IPS DF 19.7 (cell line): ENCODE measurements around the gene TRAF3IP1.
"Not testable (repeated sequence)": the region's sequence is repeated elsewhere in the genome, so short reads cannot be mapped to it uniquely, and the experiment has no call there.

ENCODE experiments used
- DNase-seq: peaks from one replicate; pipeline ENCODE4 v3.0.0-alpha.2; 2013; ENCODE audit warnings: low read depth, low spot score

TRAF3IP1 gene

DNA sequence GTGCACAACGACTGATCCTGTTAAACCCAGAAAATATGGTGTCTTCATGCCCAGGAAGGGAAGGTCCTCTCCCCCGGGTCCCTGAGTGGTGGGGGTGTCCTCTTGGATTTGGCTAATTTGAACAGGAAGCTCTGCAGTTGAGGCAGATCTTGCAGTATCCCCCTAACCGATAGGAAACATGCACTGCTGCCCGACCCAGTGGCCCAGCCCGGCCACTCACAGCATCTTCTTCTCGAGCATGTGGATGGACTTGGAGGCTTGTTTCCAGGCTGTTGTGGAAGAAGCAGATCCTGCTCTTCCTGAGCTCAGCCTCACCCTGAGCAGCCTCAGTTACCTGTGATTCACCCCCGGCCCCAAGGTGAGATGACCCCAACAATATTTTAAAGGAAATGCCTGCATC is 60.0 kb downstream of the TRAF3IP1 start:
- no peak for DNase-seq

DNA sequence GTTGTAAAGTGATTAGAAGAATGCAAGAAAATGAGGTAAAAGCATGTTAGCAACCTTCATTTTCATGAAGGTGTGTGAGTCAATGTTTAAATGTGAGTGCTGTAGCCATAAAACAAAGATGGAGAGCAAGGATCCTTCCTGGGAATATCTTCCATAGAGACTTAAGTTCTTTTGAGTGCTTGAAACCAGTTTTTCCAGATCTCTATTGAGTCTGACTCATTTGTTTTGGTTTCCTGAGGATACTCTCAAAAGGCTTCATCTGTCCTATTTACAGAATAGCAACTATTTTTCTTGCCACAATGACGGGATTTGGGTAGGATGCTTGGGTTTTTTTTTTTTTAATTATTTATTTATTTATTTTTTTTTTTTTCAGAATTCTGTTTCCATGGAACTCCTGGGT is 60.5 kb downstream of the TRAF3IP1 start:
- DNase-seq, result no peak

DNA sequence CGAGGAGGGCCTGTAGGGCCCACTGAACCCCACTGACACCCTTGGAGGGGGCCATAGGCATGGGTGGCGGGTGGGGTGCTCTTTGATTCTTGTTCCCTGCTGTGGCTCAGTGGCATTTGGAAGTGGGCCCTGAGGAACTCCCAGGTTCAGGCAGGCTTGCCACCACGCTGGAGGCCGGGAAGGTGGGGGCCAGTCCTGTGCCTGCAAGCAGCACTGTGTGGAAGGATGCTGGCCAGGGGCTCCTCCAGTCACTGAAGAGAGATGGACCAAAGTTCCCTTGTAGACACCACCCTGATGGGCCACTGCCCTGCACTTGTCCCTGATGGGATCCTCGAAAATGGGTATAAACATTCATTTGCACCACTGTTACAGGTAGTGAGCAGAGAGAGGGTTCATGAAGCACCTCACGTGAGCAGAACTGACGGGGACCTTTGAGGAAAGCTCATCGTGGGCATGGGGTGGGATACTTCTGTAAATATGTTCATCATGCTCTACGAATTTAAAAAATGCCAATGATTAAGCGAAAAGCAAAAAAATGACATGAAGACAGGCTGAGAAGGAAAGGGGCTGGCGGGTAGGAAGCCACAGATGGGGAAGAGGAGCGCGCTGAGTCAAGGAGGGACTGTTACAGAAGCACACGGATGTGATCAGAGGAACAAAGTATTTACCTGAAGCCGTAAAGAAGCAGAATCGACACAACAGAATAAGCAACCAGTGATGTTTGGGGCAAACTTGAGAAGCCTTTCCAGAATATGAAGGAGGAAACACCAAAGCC is 61.2 kb downstream of the TRAF3IP1 start:
- DNase-seq, result no peak

DNA sequence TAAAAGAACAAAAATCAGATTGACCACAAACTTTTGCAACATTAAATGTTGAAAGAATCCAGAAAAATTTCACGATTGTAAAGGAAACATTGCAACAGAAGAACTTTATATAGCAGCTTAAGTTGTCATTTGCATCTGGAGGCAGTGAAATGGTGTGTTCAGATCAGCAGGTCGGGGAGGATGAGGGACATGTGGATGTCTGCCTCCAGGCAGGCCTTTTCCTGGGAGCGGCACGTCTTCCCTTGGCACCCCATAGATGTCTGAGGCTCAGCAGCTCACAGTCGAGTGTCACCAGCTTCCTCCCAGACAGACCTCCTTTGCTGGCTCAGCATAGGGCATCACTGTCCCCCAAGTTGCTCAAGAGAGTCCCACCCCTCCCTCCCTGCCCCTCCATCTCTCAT is 62.1 kb downstream of the TRAF3IP1 start:
- no peak for DNase-seq

DNA sequence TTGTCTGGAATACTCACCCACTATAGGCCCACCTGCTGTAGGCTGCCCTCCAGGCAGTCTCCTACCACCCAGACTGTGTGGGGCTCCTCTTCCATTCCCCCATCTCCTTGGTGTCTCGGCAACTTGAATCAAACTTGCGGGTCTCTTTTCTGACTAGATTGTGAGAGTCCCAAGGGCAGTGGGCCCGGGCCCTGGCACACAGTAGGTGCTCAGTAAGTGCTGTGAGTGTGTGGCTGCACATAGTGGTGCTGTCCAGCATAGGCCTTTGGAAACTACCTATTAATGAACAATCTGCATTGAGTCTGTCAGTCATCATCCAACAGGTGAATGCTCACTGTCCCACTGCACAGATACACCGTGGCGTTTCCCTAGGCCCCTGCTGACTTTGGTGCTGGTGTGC is 62.8 kb downstream of the TRAF3IP1 start:
- no peak for DNase-seq

DNA sequence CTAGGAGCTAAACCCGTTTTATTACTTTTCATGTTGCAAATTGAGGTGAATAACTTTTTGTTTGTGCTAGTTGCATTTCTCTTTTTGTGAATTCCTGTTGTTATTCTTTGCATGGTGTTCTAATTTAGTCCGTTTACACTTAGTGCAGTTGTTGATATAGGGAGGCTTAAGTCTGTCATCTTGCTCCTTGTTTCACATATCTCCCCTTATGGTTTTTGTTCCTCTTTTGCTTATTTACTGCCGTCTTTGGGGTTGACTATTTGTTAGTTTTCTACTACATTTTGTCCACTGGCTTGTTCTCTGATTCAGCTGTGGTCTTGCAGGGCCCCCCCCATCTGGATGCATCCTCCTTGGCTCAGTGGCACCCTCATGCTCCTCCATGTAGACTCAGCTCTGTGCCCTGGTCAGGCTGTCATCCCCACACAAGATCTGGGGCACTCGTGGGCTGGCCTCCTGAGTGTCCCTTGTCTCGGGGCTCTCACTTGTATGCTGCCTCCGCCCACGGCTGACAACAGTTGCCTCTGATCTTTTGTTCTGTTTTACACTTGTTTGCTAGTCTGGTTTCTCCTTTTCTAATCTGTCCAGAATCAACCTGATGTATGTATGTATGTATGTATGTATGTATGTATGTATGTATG is 63.5 kb downstream of the TRAF3IP1 start:
- no peak for DNase-seq

DNA sequence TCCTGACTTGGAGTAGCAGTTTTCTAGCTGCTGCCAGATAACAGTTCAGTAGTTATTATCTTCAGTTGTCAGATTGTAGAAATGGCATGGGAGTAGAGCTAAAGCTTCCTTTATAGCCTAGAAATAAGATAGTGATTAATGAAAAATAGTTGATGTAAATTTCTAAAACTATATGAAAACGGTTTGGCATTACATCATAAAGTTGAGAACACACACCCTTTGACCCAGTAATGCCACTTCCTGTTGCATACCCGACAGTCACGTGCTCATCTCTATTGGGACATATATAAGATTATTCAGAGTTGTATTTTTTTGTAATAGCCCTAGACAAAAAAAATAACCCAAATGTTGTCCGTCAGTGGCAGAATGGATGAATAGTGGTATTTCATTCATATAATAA is 67.0 kb downstream of the TRAF3IP1 start:
- no peak for DNase-seq

DNA sequence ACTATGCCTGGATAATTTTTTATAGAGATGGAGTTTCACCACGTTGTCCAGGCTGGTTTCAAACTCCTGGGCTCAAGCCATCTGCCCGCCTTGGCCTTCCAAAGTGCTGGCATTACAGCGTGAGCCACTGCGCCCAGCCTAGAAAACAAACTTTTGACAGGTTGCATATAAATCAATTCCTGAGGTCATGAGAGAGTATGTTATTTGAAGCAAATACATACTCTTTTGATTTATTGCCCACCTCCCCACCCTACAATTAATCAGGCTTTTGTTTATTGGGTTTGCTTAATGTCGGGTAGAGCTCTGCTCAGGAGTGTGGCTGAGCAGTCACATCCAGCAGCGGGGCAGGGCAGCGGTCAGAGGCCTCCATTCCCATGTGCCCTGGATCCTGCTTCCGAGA is 68.5 kb downstream of the TRAF3IP1 start:
- DNase-seq, result no peak

DNA sequence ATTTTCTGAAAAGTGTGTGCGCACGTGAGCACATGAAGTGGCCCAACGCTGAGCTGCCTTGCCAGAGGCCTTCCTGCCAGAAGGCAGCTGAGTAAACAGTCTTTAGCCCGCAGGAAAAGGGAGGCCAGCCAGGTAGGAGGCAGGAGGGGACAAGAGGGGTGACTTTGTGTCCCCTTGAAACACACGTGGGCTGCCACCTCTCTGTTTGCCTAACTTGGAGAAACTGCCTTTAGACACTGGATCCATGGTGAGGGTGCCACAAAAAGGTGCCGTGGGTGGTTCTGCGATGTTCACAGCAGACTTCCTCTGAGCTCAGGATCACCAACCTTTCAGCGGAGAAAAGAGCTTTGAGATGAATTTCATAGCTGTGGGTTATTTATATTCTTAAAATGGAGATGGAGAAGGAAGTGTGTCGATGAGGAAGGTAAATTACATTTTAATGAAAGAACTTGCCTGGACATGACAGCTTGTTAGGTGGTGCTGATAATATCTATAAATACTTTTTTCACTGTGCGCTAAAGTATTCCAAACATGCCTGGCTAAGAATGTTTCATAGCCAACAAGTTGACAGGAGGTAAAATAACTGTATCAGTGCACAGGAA is 69.8 kb downstream of the TRAF3IP1 start:
- DNase-seq, result no peak

DNA sequence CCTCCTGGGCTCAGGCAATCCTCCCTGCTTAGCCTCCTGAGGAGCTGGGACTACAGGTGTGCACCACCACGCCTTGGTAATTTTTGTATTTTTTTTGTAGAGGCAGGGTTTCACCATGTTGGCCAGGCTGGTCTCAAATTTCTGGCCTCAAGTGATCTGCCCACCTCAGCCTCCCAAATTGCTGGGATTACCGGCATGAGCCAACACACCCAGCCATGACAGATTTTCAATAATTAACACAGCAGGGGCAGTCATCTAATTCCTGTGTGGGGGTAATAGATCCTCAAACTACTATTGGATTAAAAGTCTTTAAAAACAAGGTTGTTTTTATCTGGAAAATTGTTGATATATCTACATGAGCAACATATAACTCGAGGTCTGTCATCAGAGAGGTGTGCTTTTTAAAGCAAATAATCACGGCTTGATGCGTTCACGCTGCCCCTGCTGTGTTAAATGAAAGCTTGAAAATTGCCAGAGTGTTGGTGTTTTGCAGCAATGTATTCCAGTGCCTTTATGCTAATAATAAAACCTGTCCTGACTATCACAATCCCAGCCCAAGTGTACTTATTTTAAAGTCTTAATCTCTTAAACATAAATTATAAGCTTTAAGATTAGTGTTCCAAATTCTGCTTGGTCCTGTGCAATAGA is 70.8 kb downstream of the TRAF3IP1 start:
- no peak for DNase-seq

DNA sequence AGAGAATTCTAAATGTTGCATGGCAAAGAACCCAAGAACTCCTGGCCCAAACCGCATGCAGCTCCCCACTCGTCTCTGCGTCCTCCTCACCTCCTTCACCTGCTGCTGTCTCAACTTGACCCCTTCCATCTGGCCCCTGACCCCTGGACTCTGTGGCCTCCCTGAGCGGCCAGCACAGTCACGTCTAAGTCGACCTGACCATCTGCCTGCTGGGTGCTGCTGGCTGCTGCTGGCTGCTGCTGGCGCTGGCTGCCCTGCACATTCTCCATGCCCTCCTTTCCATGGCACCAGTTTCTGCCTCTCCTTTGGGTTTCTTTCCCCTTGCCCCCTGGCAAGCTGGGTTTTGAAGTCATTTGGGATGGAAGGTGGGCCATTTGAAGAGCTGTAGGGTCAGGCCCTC is 76.3 kb downstream of the TRAF3IP1 start:
- no peak for DNase-seq

DNA sequence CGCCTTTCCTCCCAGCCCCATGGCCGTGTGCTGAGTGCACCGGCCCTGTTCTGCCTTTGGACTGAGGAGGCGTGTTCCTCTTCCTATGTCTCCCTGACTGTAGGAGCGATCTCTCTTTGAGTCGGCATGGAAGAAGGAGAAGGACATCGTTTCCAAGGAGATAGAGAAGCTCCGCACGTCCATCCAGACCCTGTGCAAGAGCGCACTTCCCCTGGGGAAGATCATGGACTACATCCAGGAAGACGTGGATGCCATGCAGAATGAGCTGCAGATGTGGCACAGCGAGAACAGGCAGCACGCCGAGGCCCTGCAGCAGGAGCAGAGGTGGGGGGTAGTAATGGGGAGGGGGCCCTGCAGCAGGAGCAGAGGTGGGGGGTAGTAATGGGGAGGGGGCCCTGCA is 77.0 kb downstream of the TRAF3IP1 start:
- DNase-seq, result no peak

DNA sequence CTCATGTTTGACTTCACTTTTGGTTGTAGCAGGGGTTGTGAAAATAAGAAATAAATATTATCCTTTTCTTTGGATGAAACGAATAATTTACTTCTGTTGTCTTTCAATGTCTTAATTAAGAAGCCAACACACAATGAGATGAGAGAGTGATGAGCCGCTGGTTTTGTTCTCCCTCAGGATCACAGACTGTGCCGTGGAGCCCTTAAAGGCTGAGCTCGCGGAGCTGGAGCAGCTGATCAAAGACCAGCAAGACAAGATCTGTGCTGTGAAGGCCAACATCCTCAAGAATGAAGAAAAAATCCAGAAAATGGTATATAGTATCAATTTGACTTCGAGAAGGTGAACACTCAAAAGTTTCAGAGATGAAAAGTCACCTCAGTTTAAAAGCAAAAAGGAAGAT is 78.3 kb downstream of the TRAF3IP1 start:
- no peak for DNase-seq

DNA sequence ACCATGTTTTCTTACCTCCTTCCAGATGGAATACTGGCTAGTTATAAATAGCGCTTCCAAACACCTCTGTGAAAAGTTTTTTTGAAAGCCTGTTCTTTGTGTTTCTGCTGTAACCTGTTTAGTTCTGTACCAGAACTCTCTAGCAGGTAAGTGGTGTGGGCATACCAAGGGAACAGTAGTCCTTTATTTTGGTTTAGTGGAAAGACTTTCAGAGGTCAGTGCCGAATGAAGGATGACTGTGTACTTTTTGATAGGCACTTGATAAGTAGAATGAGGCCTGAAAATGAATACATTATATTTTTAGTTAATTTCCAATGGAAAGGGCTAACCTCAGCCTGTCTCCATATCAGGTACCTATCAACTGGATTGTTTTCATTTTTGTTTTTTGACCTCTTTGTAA is 78.8 kb downstream of the TRAF3IP1 start:
- DNase-seq, result no peak

DNA sequence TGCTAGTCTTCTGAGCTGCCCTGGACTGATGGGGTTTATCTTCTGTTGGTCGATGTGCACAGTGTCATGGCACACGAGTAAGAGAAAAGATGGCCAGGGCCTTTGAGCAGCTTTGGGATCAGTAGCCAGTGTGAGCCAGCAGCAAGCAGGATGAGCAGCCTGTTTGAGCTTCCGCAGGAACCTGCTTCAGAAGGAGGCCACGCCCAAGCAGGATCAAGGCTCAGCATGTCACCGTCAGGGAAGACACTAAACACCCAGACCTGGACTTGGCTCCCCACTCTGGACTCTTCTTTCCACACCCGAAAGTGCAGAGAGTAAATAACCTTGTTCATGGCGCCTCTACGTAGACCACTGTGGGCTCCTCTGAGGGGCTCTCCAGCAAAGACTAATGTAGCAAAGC is 81.2 kb downstream of the TRAF3IP1 start:
- no peak for DNase-seq

DNA sequence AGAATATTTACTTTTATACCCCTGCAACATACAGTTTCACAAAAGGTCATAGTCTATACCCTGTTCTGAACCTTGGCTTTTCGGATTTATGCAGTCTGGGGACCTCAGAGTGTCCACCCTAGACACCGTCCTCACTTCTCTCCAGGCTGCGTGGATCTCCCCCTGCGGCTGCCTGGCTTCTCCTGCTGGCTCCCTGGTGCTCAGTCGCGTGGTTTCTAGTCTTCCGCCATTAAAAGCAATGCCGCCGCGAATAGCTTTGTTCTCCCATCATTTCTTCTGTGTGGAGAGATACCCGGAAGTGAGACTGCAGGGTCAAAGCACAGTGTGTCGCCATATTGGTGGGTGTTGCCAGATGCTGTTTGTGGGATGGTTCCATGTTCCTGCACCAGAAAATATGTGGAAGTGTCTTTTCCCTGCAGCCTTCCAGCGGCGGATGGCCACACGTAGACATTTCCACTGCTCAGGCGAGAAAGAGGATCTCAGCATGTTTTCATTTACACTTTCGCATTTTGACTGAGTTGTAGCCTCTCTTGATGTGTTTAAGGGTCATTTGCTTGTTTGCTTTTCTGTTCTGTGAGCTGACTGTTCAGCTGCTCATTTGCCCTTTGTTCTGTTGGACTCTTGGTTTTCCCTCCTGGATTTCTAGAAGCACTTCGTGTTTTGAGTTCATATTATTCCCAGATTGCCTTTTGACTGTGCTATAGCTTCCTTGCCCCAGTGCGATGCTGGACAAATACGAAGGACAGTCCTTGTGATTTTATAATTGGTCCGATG is 83.5 kb downstream of the TRAF3IP1 start:
- DNase-seq, result no peak

DNA sequence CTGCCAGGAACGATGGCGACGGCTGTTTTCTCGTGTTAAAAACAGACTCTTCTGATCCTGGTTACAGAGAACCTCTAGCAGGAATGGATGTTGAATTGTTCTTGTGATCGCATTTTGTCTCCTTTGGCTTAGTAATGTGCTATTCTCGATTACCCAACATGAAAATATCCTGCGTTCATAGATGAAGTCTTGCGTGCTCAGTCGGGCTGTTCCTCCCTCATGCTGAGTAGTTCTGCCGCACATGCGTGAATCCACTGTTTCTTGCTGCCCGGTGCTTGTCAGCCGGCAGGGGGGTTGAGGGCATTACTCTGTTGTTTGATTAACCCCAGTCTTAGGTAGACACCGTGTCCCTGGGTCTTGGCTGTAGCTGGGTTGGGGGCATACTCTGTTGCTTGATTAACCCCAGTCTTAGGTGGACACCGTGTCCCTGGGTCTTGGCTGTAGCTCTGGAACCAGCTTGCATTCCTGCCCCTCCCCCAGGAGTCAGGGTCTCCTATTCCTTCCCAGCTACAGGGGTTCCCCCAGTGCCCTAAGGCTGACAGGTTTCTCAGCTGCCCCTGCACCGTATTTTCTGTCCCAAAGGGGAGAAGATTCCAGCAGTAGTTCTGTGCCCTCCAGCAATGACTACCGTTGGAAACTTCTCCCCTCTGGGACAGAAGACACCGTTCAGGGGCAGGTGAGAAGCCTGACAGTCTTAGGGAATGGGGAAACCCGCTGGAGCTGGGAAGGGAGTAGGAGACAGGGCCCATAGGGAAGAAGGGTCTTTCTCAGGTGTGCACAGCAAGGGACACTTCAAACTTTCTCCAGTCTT is 84.3 kb downstream of the TRAF3IP1 start:
- no peak for DNase-seq

DNA sequence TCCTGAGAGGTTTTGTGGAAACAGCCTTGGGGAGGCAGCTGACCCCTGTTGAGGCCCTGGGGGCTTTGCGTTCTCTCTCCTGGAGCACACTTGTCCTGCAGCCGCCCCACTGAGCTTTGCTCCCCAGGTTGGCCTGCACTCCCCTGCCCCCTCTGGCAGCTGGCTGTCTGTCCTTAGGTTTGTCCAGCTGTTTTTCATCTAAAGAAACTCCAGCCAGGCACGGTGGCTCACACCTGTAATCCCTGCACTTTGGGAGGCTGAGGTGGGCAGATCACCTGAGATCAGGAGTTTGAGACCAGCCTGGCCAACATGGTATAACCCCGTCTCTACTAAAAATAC is 84.9 kb downstream of the TRAF3IP1 start:
- not testable (repeated sequence) for DNase-seq

DNA sequence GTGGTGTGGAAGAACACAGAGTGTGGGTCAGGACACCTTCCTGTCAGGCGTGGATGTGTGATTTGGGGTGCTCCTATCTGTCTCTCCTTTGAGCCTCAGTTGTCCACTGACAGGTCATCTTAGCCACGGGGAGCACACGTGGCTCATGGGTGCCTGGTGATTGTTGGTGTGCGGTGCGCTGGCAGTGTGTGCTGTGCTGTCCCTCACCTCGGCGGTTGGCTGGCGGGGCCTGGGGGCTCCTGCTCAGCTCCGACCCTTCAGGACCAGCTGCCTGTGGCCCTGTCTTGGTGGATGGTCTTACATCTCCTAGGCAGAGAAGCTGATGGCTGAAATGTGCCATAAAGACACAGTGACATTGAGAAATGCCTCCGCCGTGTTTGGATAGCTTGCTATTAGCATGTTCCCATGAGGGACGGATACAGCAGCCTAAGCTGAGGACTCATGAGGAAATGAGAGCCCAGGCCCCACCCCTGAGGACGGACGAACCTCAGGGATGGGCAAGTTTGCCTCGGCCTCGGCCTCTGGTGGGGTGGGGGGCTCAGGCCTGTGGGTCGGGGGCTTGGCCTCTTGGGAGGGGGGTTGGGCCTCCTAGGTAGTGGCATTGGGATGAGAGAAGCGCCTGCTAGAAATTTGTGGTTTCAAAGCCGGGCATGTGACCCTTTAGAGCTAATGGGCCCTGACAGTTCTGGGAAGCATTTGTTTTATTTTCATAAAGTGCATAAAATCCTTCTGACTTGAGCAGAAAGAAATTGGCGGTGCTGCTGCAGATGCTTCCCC is 86.1 kb downstream of the TRAF3IP1 start:
- no peak for DNase-seq

DNA sequence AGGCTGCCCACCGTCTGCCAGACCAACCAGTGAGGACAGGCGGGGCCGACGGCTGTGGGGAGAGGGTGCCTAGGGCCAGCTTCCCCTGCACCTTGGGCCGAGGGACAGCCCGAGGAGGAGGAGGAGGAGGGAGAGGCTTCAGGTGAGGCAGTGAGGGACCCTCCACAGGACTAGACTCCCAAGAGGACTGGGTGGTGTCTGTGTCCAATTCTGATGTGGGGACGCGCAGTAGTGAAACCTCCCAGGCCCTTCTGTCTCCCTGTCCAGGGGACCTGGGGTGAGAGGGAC is 86.6 kb downstream of the TRAF3IP1 start:
- no peak for DNase-seq

DNA sequence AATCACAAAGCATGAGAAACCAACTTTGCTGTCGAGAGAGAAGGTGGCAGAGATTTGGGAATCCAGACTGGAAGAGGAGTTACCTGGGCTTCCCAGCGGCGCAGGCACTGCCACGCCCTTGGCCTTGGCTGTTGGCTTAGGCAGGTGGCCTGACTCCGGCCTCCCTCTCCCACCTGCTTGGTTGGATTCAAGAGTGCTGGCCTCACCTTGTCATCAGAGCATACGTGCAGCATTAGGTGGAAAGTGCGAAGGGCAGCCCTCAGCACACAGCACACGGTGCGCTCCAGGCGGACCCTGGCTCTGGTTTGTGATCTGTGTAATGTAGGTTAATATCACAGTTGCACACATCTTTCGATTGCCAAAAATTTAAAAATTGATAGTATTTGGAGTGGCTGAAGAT is 87.2 kb downstream of the TRAF3IP1 start:
- no peak for DNase-seq
